Fibroblast of the conjunctiva (primary cell): ENCODE results near the gene BABAM1.

Source experiments
- DNase-seq: peaks from one replicate; pipeline ENCODE4 v3.0.0-alpha.2; 2010; ENCODE audit warnings: low read depth

The BABAM1 gene

GRCh38 chr19:17303940-17304267, 36.7 kb downstream of the BABAM1 start:
- DNase-seq, result no peak

- DNase-seq, result no peak
Observed at GRCh38 chr19:17304386-17305215, 37.4 kb downstream of the BABAM1 start.

DNA sequence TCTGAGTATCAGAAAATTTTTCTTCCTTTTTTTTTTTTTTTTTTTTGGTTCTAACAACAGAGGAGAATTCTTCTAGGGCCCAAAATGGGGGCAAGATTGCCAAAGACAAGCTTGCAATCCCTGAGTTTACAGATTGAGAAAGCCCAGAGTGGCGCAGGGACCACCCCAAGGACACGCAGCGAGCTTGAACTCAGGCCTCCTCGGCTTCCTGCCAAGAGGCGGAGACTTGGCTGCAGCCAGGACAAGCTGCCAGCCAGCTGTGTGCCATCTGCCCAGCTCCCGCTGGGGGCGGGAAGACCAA, 37.9 kb downstream of the BABAM1 start:
- no peak for DNase-seq

GRCh38 chr19:17305517-17306284, 38.5 kb downstream of the BABAM1 start, which contains the start of gene MRPL34:
MRPL34 (plus strand) TSS chr19:17305872; CDS start chr19:17305893, 21 bp downstream.
- peak; percentile 99 for DNase-seq

DNA sequence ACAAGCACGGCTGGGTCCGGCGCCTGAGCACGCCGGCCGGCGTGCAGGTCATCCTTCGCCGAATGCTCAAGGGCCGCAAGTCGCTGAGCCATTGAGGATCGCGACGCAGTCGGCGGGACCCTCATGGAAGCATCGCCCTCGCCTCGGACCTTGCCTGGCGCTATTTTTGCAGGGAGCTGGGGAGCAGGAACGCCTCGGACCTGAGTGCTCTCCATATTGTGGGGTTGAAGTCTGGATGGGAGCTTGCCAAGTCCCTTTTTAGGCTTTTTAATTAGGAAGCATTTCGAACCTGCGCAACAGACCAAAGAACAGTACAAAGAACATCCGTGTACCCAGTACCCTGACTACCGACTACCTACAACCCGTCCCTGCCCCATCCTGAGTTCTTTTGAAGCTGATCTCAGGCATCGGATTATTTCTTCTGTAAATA, 39.1 kb downstream of the BABAM1 start:
- DNase-seq, result no peak

GRCh38 chr19:17307876-17308377, 40.7 kb downstream of the BABAM1 start:
- no peak for DNase-seq

DNA sequence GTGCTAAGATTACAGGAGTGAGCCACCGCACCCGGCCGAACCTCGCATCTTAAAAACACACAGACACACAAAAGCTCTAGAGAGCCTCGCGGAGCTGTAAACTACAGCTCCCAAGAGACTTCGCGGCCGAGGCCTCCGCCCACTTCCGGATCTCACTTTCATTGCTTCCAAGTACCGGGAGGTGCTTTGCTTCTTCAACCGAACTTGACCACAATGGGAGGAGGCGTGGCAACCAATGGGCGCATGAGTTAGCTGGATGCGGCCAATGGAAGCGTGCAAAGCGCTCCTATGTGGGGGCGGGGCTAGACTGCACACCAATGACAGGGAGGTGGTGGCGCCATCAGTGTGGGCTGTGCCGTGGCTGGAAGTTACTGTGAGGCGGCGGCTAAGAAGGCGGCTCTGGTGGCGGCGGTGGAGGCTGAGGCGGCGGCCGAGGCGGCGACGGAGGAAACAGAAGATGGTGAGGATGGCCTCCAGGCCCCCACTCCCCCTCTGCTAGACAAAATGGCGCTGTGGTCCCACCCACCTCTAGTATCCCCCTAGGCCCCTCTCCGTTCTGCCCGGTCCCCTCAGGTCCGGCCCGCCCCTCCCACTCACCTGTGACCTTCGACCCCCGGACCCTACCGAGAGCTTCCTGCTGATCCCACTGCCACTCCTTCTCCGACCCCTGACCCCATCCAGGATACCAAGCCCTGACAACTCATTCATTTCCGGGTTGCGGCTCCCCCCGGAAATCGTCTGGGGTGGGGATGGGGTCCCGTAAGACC, 42.1 kb downstream of the BABAM1 start, which contains the start of gene DDA1:
Gene DDA1 (plus strand): TSS at position 366 of the 767 bp plus-strand sequence. CDS start 92 bp downstream, at position 458.
- peak; percentile 100 for DNase-seq

DNA sequence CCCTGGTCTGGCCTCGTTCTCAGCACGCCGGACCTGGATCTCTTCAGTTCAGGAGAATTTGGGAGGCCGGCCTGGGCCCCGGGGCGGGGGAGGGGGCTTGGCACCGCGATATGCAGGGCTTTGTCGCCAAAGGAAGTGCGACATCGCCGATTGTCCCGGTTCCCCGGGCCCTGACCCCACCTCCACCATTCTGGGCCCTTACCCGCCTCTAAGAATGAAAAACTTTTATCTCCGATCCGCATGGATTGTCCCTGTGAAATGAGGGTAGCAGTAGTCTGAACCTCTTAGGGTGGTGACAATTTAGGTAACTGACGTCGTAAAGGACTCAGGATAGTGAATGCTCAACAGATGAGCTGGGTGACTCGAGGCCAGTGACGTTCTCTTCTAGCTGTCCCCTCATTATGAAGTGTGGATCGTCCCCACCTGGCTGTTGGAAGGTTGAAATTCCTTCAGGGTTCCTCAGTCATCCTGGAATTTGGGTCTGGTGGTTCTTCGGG, 42.8 kb downstream of the BABAM1 start:
- DNase-seq, result no peak

GRCh38 chr19:17311455-17312188, 44.4 kb downstream of the BABAM1 start:
- no peak for DNase-seq

GRCh38 chr19:17312189-17313113, 45.2 kb downstream of the BABAM1 start:
- DNase-seq, result no peak

DNA sequence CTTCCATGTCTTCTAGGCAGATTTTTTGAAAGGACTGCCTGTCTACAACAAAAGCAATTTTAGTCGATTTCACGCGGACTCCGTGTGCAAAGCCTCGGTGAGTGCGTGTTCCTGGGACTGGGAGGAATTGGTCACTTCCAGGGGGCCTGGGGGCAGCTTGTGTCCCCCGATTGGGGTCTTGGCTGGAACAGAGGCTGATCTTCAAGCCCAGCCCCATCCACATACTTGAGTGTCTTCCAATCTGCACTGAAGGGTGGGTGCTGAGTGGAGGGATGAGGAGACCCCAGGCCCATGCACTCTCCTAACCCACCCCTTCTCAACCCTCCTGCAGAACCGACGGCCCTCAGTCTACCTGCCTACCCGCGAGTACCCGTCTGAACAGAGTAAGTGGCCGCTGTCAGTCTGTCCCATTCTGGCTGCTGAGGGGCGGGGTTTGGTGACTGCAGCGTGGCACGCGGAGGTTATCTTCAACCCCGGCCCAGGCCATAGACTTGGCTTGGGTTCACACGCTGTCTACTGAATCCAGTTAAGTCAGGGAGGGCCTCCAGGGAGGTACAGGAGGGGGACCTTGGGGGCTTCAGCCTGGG, 46.9 kb downstream of the BABAM1 start:
- no peak for DNase-seq

DNA sequence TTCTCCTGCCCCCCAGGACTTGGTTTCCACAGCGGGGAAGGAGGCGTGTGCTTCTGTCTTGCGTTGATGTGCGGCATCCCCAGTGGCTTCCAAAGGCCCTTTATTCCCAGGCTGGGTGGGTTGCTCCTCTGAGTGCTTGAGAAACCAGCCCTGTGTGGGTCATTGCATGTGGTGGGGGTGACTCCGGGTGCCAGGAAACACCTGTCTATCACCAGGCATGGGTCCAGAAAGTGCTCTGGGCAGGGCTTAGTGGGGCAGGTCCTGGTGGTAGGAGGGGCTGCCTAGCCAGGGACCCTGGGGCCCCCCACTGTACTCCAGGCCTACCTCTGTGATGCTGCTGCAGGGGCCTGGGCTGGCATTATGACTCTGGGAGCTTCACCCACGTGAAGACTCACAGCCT, 51.7 kb downstream of the BABAM1 start:
- no peak for DNase-seq

- DNase-seq, result no peak
Observed at GRCh38 chr19:17319473-17320238, 52.4 kb downstream of the BABAM1 start.

GRCh38 chr19:17320435-17320834, 53.2 kb downstream of the BABAM1 start:
- DNase-seq, result no peak

DNA sequence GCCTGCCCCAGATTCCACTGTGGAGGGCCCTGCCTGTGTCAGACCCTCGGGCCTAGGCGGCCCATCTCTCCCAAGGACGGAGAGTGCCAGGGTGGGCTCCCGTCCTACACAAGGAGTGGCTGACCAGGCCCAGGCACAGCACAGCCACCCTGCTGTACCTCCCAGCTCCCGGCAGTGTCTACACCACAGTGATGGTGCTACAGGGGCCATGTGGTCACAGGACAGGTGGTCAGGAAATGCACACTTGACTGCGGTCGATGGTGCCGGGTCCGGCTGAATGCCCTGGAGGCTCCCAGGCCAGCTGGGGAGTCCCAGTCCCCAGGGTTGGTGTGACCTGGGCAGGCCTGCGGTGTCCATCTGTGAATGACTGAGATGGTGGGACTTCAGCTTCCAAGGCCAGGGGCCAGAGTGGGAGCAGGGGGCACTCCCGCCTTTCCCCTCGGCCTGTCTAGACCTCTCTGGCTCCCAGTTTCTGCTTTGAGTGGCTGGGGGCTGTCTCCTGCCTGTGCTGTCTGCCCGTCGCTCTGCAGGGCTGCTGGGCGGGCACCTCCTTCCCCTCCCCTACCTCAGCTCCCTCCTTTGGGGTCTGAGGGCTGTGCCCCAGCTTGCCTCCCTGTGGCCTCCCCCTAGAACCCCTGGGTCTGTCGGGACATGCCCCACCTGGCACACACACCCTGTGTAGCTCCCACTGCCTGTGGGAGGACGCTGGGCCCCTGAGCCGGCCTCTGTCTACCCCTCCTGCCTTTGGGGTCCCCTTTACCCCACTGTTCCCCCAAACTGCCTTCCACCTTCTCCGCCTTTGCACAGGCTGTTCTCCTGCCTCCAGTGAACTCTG, 54.6 kb downstream of the BABAM1 start:
- no peak for DNase-seq

DNA sequence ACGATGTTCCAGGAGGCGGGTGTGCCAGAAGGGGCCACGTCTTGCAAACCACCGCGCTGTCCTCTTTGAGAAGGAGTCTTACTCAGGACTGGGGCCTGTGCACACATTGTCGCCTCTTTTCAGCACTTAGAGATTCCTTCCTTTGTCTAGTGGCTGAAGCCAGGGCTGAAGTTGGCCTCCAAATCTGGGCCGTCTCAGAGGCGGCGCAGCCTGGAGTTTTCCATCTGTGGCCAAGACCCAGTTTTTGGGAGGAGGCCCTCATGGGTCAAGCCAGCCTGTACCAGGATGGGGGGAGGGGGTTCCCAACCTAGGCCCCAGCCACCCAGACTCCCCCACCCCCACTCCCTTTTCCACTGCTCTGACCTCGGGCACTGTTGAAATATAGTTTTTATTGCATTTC, 55.6 kb downstream of the BABAM1 start:
- no peak for DNase-seq

DNA sequence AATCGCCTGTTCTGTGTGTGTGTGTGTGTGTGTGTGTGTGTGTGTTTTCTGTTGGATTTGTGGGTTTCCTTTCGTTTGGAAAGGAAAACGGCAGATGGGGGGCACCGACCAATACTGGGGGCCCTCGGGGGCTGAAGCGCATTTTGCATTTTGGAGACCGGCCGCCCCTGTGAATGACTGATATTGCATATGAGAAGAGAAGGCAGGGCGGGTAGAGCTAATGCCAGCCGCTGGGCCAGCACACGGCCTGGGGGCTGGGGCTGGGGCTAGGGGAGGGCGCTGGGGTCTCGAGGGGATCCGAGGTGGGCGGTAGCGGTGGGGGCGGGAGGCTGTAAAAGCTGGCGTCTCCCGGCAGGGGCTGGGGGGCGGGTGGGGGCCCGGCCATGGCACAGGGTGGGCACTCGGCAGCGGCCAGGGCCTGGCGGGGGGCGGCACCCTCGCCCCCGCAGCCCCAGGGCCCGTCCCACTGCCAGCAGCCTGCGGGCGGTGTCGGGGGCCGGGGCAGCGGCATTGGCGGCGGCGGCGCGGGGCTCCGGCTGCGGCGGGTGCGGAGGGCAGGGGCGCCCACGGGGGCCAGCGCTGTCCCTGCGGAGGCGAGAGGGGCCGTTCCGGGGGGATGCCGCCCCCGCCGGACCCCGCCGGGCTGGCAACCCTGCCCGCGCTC, 56.2 kb downstream of the BABAM1 start:
- no peak for DNase-seq

DNA sequence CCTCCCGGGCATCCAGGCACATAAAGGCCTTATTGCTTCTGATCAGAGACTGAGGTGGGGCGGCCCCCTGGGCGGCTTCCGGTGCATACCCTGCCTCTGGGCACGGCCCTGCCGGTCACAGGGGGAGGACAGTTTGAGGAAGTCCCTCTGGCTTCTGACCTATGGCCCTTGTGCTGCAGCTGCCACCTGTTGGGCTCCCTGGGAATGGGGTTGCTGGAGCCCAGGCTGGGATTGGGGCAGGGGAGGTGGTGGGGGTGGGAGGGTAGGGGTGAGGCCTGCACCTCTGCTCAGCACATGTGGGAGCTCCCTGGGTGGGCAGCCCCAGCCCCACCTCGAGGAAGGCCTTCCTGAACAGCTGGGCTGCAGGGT, 56.7 kb downstream of the BABAM1 start:
- DNase-seq, result no peak
